Measurements from ENCODE around the gene HELT.

Gene HELT

DNA sequence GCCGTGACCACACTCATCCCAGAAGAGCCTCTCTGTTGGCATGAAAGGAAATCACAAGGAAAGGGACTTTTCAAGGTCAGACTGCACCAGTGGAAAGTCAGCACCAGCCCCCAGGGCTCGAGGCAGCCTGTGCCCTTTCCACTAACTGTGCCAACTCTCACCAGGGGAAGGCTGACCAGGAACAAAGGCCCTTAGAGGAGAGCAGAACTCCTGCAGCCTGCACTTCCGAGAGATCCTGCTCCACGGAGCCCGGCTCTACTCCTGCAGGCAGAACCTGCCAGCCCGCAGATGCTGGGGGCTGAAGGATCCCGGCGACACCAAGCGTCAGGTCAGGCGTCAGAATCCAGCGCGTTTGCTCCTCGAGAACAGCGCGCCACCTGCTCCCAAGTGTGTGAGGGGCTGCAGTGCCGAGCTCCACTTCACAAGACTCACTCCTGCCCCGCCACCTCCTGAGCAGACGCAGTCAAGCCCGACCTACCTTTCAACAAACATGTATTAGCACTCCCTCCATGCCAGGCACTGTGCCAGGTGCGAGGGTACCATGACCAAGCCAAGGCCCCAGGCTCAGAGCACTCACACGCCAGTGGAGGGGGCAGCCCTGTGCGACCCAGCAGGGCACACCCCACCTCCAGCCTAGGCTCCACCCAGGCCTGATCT, 13.6 kb upstream of the HELT start:
- DNase-seq: no peak

DNA sequence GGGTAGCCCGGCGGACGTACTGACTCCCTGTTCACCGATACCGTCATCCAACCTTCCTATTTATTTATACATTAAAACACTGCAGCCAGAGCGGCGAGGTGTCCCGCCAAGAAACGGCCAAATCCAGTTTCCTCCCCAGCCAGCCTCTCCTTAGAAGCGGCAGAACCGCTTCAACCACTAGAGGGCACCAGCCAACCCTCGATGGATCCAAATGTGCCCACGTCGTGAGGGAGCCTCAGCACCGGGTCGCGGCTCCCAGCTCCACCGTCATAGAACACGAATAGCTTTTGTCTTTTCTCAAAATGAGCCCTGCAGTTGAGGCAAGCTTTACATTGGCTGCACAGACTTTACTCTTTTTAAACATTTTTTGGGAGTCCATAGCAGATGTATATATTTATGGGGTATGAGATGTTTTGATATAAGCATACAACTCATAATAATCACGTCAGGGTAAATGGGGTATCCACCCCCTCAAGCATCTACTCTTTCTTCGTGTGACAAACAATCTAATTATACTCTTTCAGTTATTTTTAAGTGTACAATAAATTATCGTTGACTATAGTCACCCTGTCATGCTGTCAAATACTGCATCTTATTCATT, 13.0 kb upstream of the HELT start:
- peak; percentile 89 for DNase-seq

DNA sequence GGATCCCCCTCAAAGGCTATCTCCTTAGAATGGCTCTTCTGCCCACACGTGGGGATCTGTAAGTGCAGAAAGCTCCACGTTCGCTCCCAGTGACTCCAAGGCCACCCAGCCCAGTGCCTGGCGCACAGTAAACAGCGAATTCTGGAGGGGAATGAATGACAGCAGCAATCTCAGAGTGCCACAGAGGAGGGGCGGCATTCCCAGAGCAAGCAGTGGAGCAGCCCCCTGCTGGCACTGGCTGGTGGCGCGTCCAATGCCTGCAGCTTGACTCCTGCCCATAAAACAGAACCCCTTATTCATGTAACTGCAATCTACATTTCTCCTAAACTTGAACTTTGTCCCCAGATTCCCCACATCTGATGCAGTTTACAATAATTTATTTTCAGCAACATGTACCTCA, 6.9 kb upstream of the HELT start:
- no peak for DNase-seq

DNA sequence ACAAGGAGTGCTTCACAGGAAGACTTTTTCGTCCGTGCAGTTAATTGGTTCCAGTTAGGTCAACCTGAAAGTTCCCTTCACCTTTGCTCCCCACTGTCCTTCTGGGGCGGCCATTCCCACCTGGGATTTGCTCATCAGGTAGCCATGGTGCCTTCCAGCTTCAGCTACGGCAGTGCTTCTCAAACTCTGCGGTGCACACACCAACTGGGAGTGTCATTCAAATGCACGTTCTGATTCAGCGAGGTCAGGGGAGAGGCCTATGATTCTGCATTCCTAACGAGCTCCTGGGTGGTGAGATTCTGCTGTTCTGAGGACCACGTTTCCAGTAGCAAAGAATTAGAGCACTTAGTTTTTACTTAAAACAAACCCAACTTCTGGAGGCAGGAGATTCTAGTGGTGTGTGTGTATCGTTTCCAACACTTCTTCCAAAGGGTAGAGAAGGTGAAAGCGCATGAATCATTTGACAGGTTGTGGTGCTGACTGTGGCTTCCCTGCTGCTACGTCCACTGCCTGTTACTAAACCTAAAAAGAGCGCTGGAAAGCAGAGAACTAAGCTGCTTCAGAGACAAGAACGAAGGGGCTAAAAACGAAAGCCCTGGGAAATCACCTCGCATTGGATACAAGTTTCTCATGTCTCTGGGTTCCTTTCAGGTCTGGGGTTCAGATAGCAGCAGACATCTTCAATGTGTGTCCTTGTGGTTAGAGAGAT, 4.7 kb upstream of the HELT start:
- no peak for DNase-seq

DNA sequence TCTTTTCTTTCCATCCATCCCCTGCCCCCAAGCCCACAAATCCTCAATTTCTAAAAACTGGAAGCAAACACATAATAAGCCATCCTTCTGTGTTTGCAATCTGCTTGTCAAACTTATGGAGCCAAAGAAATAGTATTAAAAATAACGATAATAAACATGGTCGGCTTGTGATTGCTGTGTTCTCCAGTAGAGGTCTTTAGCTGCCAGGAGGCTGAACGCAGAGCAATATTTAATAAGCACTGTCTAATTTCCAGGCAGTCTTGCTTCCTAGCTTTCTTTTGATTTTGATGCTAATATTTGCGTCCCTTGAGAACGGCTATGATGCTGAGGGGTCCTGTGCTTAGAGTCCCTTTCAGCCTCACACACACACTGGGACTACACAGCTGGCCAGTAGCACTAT, 3.2 kb upstream of the HELT start:
- DNase-seq: no peak

DNA sequence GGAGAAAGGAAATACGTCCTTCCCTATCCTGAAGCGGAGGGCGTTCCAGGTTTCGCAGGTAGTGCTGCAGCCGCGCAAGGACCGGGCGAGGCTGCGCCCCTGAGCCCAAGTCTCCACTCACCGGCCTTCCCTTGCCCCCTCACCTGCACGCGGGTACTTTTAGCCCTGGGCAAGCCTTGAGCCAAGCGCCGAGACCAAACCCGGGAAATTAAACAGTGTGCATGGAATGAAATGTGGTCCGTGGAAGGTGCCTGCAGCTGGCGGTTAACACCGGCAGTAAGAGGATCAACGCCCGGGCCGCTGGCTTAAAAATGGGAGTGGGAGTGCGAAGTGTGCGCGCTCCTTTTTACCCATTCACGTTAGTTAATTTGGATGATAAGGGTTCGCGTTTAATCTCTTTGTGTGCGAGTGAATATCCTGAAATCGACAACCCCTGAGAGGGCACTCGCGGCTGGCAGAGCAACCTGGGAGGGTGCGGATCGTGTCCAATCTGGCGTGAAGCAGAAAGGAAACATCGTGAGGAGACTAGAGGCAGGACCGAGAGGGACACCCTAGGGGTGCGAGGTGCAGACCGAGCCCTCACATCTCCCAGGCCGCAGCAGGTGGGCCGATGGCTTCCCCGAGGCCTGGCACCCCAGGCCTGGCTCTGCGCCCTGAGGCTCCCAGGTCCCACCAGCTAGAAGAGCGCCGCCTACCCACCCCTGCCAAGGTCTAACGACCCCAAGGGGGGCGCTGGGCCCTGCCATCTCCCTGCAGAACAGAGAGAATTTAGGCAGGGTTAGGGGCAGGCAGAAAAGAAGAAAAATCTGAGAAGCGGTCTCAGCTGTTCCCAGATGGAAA, 2.0 kb upstream of the HELT start:
- DNase-seq: no peak

DNA sequence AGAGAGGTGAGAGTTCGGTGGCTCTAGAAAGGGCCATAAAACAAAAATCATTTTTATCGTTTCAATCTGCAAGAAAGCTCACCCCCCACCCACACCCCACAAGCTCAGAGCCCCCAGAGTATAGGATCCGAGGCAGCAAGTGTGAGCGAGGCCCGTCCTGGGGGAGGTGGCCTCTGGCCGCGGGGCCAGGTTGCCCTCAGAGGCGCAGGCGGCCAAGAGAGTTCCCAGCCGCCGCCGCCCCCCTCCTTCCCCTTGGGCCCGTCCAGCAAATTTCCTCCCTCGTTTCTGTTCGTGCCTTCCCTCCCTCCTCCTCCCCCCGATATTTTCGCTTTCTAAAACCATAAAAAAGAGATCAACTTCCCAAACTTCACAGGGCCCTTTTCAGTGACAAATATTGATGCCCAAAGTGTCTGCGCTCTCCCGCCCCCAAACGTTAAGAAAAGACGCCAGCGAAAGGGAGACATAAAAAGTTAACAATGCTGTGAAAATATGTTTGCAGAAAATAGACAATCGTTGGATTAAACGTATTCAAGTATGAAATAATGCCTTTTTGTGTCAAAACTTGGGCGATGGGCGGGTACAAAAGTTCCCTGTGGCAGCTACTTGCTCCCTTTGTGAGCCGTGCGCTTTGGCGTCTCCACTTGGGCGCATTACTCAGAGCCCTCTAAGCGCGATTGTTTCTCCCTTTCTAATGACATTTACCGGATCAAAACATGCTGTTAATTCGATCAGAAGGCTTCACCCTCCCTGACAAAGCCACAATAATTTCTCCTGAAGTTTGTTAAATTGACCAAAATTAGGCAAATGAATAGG, 1.1 kb upstream of the HELT start:
- no peak for DNase-seq

DNA sequence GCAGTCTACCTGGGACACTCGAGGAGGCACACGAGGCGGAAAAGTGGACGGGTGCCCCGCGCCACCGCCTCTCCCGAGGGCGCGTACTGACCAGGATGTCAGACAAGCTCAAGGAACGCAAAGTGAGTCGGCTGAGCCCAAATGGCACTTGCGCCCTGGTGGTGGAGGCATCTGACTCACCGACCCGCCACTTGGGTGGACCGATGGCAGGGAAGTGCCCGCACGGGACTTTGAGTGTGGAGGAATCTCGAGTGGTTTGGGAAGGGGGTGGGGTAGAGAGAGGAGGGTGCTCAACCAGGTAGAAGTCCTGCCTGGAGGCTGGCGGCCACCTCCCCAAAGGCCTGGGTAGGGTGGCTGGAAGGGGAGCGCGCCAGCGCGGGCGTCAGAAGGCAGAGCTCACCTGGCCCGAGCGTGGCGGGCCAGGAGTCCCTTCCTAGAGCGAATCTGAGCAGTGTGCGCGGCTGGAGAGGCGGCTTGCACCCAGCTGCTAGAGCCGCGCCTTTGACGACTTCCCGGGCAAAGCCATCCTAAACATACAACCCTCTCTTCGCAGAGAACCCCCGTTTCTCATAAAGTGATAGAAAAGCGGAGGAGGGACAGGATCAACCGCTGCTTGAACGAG, 655 bp downstream of the HELT start:
- peak; percentile 57 for DNase-seq

DNA sequence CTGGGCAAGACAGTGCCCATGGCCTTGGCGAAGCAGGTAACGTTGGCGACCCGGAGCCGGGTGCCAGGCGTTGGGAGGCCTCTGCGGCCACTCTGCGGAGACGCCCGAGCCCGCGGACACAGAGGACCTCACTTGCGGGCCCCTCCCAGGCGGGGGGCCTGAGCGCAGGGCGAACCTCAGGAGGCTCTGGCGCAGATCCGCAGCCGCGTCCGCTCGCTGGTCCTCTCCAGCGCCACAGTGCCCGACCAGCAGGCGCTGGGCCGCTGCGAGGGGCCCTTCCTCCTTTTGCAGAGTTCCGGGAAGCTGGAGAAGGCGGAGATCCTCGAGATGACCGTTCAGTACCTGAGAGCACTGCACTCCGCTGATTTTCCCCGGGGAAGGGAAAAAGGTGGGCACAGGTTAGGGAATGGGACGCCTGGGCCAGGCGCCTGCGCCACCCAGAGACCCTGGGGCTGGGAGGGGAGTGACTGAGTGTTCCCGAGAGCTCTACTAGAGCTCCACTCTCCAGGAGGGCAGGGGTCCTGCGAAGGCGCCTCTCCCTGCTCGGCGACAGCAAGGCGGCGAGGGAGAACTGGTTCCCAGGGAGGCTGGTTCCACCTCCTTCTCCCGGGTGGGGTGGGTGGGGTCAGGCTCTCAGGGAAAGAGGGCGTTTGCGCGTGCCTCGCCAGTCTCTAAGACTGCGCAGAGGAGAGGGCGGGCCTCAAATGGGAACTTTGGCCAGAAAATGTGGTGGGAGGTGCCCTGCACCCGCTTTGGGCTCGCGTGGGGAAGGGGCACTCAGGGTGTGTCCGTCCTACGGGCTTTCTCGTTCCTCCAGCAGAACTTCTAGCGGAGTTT, 1.4 kb downstream of the HELT start:
- DNase-seq: peak; percentile 57

DNA sequence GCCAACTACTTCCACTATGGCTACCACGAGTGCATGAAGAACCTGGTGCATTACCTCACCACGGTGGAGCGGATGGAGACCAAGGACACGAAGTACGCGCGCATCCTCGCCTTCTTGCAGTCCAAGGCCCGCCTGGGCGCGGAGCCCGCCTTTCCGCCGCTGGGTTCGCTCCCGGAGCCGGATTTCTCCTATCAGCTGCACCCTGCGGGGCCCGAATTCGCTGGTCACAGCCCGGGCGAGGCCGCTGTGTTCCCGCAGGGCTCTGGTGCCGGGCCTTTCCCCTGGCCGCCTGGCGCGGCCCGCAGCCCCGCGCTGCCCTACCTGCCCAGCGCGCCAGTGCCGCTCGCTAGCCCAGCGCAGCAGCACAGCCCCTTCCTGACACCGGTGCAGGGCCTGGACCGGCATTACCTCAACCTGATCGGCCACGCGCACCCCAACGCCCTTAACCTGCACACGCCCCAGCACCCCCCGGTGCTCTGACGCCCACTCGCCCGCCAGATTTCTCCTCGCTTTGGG, 2.1 kb downstream of the HELT start:
- DNase-seq: peak; percentile 58

DNA sequence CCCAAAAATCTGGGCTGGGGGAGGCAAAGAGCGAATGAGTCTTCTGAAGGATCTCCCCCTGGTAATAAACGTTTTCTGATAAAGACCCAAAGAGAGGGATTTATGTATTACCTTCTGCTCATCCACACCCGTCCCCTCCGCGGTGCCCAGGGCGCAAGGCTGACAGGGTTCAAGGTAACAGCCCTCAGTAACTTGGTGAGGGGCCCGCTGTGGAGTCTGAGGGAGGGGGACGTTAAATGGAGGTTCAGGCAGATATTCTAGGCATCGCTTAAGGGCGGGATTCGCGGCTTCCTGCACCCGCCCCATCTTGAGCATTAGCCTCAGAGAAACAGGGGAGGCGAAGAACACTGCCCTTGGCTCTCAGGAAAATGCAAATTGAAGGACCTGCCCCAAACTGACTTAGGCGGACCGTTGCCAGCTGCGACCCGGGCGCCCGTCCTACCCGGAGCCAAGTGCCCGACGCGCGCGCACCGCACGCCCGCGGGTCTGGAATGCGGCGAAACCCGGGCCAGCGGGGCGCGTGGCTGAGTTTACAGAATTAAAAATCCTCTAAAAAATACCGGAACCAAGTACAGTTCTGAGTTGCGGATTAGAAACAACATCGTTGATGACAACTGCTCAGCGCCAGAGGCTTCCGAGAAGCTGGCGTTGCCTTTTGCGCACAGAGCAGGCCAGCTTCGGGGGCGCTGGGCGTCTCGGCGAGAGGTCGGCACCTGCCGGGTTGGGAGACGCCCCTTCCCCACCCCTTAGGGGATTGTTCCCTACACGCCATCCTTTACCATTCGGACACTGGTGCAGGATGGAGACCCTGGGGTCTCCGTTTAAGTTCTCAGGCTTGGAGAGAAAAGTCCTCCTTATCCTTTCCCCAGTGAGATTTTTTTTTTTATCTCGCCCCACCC, 2.8 kb downstream of the HELT start:
- peak; percentile 57 for DNase-seq

DNA sequence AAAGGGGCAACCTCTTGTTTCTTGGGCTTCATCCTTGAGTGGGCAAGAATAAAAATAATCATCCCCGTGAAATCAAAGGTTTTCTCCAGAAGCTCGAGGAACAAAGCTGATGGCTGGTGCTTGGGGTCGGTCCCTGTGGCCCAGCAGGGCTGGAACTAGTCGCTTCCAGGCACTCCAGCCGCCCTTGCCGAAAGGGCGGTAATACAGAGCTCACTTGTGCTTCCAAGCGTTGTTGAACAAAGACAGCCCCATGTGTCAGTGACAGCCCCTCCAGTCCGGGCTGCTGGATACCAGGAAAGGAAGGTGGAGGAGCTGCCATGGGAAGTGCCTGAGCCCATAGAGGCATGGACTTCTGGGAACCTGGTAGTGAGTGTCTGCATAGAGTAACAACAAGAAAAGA, 5.2 kb downstream of the HELT start:
- no peak for DNase-seq

DNA sequence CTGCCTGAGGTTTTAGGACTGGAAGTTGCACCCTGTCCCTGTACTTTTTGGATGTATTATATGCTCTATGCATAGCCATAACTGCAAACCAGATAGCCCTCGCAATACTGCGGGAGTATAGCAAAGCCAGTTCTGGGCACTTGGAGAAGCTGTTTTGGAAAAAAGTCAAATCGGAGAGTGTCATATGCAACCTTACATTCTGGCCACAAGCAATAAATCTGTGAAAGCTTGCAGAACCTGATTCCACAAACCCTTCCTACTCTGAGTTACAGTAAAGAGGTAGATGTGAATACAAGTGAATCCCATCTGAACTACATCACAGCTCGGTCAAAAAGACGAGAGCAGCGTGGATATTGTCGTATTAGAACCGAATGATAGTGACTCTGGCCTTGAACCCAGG, 10.3 kb downstream of the HELT start:
- DNase-seq: no peak

DNA sequence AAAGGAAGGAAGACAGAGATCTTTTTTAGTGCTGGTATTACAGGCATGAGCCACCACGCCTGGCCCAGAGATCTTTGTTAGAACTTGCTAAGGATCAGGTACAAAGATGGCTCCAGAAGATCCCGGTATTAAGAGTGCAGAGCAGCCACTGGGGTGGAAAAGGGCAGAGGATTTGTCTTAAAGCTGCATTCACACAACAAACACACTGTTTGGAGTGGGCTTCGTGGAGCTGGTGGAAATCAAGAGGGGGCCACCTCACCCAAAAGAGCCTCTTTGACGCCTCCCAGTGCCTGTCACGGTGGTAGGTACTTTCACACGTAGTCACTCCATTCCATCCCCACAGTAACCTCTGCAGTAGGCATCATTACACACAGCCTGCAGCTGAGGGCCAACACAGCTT, 13.3 kb downstream of the HELT start:
- DNase-seq: no peak

DNA sequence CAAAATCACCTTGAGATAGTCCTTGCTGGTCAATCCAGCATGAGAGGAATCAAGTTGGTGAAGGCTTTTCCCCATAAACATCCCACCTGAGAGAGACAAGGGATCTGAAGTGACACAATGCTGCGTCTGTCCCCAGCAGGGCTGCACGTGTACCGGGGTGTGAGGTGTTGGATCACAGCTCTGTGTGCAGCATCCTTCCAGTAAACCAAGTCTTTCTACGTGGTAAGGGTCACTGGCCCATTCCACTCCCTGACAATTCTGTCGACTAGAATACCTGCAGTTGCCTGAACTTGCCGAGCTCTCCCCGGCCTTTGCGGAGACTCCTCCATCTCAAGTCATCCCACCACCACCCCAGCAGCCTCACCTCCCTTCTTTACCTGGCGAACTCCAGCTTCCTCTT, 14.8 kb downstream of the HELT start:
- no peak for DNase-seq

DNA sequence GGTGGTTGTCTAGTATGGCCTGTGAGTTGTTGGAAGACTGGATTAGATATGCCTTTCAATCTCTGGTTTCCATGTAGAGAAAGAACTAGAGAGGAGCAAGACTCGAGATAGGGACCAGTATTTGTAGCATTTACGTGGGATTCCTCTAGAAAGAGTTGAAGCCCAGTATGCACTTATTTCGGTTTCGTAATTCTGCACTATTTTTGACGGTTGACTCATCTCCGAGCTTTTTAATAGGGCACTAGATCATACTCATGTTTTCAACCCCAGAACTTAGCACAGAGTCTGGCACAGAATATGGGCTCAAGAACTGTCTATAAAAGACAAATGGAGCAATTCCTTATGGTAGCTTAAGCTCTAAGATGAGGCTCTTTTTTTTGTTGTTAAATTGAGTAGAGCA, 15.7 kb downstream of the HELT start:
- DNase-seq: no peak

DNA sequence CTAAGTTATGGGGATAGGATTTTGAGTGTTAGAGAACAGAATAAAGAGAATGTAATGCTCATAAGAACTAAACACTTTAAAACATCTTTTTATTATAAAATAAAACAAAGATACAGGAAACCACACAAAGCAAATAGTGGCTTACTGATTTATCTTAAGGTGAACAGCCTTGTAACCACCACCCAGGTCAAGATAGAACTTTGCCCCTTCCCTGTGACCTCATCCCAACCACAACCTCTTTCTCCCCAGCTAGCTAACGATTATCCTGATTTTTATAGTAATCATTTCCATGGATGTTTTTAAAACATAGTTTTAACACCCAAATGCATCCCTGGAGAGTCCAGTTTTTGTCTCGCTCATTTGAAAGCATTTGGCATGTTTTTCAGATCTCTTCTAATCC, 17.0 kb downstream of the HELT start:
- no peak for DNase-seq

DNA sequence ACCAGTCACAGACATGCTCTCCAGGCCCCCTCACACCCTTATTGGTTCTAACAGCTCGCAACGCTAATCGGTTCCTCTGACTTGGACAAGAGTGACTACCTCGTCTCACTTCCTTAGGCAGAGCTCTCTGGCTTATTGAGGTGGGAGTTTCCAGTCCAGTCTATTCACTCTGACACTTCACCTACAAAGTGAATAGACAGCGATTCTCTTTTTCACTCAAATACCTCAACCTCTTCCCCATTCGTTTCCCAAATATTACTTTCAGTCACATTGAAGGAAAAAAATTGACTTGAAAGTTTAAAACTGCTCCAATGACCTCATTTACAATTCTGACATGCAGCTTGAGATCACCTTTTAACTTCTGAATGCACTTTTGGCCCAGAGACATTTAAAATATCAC, 17.7 kb downstream of the HELT start:
- no peak for DNase-seq

DNA sequence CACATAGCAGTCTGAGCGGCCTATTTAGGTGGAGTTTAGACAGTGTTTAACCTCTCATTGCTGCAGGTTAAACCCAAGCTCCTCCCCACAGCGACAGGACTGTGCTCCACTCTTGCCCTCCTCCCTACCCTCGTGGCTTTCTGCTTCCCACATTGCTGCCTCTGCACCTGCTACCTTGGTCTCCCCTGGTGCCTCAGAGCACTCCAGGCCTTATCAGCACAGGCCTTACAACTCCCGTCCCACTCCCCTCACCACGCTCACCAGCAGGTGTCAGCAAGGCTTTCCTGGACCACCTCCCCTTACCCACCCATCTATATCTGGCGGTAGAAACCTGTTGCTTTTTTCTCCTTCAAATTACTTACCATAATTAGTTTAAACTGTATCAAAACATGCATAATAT, 18.6 kb downstream of the HELT start:
- no peak for DNase-seq

Data from activated CD8-positive, alpha-beta memory T cell treated with anti-CD3 and anti-CD28 coated beads for 24 hours (primary cell).